ENCODE measurements around the gene FILIP1L.

Gene FILIP1L

GRCh38 chr3:99896482-99896881, 217.8 kb downstream of the FILIP1L start:
- TF ChIP-seq GATA3 (IDR thresholded peaks at IDR 0.05; ENCODE audit: low read depth, low read length) (no peak), GATA2 (IDR thresholded peaks at IDR 0.05; ENCODE audit: low read depth, low read length) (no peak)

GRCh38 chr3:99895703-99896441, 218.4 kb downstream of the FILIP1L start:
- TF ChIP-seq GATA3 (IDR thresholded peaks at IDR 0.05; ENCODE audit: low read depth, low read length) (no peak), GATA2 (IDR thresholded peaks at IDR 0.05; ENCODE audit: low read depth, low read length) (no peak)

- TF ChIP-seq GATA2 (IDR thresholded peaks at IDR 0.05; ENCODE audit: low read depth, low read length) (no peak), GATA3 (IDR thresholded peaks at IDR 0.05; ENCODE audit: low read depth, low read length) (no peak)
These were observed 219.1 kb downstream of the FILIP1L start for GRCh38 chr3:99895131-99895696.

GRCh38 chr3:99892332-99892731, 222.0 kb downstream of the FILIP1L start:
- TF ChIP-seq GATA2 (IDR thresholded peaks at IDR 0.05; ENCODE audit: low read depth, low read length): no peak
- TF ChIP-seq GATA3 (IDR thresholded peaks at IDR 0.05; ENCODE audit: low read depth, low read length): no peak

- TF ChIP-seq GATA3 (IDR thresholded peaks at IDR 0.05; ENCODE audit: low read depth, low read length) (no peak), GATA2 (IDR thresholded peaks at IDR 0.05; ENCODE audit: low read depth, low read length) (no peak)
These were observed 222.6 kb downstream of the FILIP1L start for GRCh38 chr3:99891610-99892285.

- TF ChIP-seq GATA3 (IDR thresholded peaks at IDR 0.05; ENCODE audit: low read depth, low read length) (no peak), GATA2 (IDR thresholded peaks at IDR 0.05; ENCODE audit: low read depth, low read length) (no peak)
These were observed 228.4 kb downstream of the FILIP1L start for GRCh38 chr3:99885851-99886250.

- TF ChIP-seq GATA3 (IDR thresholded peaks at IDR 0.05; ENCODE audit: low read depth, low read length) (no peak), GATA2 (IDR thresholded peaks at IDR 0.05; ENCODE audit: low read depth, low read length) (no peak)
These were observed 229.2 kb downstream of the FILIP1L start for GRCh38 chr3:99885085-99885484.

- TF ChIP-seq GATA2 (IDR thresholded peaks at IDR 0.05; ENCODE audit: low read depth, low read length): peak; percentile 23; the same call in 1 of the 2 replicates
- no peak for TF ChIP-seq GATA3 (IDR thresholded peaks at IDR 0.05; ENCODE audit: low read depth, low read length)
These were observed 229.8 kb downstream of the FILIP1L start for GRCh38 chr3:99884484-99884883.

GRCh38 chr3:99883693-99884092, 230.6 kb downstream of the FILIP1L start:
- TF ChIP-seq GATA3 (IDR thresholded peaks at IDR 0.05; ENCODE audit: low read depth, low read length) (no peak), GATA2 (IDR thresholded peaks at IDR 0.05; ENCODE audit: low read depth, low read length) (no peak)

GRCh38 chr3:99883138-99883461, 231.2 kb downstream of the FILIP1L start:
- no peak for TF ChIP-seq GATA2 (IDR thresholded peaks at IDR 0.05; ENCODE audit: low read depth, low read length)
- no peak for TF ChIP-seq GATA3 (IDR thresholded peaks at IDR 0.05; ENCODE audit: low read depth, low read length)

- TF ChIP-seq GATA2 (IDR thresholded peaks at IDR 0.05; ENCODE audit: low read depth, low read length): no peak
- TF ChIP-seq GATA3 (IDR thresholded peaks at IDR 0.05; ENCODE audit: low read depth, low read length): no peak
These were observed 231.7 kb downstream of the FILIP1L start for GRCh38 chr3:99882436-99883137.

GRCh38 chr3:99881121-99881524, 233.2 kb downstream of the FILIP1L start:
- TF ChIP-seq GATA3 (IDR thresholded peaks at IDR 0.05; ENCODE audit: low read depth, low read length): no peak
- TF ChIP-seq GATA2 (IDR thresholded peaks at IDR 0.05; ENCODE audit: low read depth, low read length): no peak

- no peak for TF ChIP-seq GATA3 (IDR thresholded peaks at IDR 0.05; ENCODE audit: low read depth, low read length)
- TF ChIP-seq GATA2 (IDR thresholded peaks at IDR 0.05; ENCODE audit: low read depth, low read length): no peak
These were observed 235.0 kb downstream of the FILIP1L start for GRCh38 chr3:99879275-99879674.

- TF ChIP-seq GATA2 (IDR thresholded peaks at IDR 0.05; ENCODE audit: low read depth, low read length) (no peak), GATA3 (IDR thresholded peaks at IDR 0.05; ENCODE audit: low read depth, low read length) (no peak)
These were observed 236.3 kb downstream of the FILIP1L start for GRCh38 chr3:99878005-99878404.

Measured in SH-SY5Y (cell line).